Ammon's horn (tissue), 1 donor: ENCODE measurements around the gene TMPRSS13.

ENCODE experiments used
- DNase-seq: peaks from one replicate; pipeline ENCODE4 v3.0.0-alpha.2; 2016; ENCODE audit warnings: low spot score

The TMPRSS13 gene

DNA sequence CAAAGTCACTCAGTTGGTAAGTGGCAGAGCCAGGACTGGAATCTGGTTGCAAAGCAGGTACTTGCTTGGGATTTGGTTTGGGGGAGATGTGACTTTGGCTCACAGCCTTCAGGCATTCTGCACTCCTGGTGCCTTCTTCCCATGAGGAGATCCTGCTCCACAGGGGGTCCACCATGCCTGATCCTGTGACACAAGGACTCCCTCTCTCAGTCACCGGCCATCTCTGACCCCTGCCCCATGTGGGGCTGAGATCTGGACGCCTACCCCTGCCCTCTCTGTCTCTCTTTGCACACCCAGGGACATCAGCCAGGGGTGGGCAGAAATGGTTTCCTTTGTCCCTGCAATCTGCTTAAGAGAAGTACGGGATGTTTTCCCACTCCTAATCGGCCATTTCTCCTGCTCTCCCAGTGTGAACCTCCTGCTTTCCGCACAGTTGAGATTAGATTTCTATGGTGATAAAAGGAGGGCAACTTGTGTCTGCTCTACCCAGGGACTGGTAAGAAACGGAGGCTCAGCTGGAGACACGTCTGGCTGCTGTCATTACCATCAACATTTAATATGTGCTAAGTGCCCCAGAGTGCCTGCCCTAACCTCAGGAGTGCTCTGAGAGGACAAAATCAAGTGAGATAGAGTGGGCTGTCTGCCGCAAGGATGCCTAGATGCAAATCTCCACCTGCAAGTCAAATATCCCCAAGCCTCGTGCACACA, 41.6 kb downstream of the TMPRSS13 start:
- DNase-seq, result no peak

DNA sequence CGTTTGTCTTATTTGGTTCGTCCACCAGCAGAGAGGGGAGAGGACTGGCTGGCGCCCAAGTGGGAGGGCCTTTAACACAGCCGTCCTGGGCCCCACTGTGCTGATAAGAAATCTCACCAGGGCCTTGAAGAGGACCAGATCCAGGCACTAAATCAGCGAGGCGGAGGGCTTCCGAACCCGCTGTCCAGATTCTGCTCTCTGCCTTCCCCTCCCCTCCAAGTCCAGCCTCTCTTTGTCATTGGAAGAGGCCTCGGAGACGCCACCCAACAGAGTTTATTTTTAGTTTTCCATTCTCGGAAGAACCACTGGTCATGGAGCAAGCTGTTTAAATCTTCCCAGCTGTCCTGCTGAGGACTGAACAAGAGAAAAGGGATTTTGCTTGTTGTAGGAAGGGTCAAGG, 43.4 kb downstream of the TMPRSS13 start:
- DNase-seq, result no peak

DNA sequence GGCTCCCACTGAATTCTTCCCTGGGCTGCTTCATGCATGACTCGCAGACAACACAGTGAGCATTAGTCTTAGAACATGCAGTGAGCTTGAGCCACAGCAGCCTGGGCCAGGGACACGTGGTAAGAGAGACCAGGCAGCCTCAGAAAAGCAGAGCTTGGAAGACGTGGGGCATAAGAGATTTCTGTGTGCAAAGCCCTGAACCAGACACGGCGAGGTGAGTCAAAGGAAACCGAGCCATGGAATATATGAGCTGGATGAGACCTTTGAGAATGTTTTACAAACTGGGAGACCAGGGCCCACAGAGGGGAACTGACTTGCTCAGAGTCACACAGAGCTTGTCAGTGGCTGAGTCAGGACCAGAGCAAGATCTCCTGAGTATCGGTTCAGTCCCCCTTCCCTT, 44.2 kb downstream of the TMPRSS13 start:
- DNase-seq, result no peak

DNA sequence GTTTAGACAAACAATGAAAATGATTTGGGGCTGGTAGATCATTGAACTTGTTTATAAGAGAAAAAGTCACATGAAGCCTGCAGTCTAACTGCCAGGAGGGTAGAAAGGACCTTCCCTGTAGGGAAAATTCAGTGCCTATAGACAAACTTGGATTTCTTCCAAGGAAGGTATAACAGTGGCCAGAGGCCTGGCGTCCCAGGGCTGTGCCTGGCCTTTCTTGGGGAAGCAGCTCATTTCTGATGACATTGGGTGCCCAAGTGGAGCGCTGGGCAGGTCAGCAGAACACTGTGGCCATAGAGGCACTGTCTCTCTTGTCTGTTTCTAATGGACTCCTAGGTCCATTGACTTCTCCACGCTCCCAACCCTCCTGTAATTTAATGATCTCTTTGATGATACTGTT, 46.1 kb downstream of the TMPRSS13 start:
- DNase-seq, result no peak

DNA sequence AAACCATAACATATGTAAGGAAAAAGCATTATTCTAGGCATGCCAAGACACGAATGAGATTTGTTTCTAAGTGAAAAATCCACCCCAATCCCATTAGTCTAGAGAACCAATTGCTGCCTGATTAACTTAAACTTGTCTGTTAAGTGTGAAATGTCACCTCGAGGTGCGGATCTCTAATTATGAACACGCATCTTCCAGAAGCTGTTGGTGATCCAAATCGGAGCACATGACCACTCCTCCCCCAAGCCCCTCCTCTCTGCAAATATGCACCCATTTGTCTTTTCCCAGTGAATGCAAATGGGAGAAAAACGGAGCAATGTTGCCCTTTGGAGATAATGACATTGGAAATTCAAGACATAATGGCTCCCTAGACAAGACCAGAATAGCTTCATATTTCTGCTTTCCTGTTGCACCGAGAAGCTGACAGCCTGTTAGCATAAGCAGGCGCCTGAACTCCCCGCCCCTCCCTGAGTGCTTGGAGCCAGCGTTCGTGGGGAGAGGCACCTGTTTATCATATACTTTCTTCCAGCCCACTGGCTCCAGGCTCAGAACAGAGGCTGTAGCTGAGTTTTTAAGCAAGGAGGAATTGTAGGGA, 46.8 kb downstream of the TMPRSS13 start:
- DNase-seq, result no peak

DNA sequence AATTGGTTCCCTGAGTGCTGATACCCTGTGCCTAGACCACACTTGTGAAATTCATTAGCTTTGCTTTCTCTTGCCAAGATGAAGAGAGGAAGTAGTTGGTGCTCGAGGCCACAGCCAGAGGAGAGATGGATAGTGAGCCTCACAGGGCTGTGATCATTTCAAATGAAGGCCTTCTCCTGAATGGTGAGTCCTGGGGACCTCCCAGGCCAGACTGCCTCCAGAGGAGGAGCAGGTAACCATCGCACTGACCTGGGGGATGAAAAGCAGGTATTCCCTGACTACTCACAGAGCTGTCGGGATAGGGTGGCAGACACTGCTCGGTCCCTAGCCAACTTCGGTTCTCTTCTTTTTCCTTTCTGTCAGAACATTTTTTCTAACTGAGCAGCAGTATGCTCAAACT, 48.0 kb downstream of the TMPRSS13 start:
- no peak for DNase-seq

DNA sequence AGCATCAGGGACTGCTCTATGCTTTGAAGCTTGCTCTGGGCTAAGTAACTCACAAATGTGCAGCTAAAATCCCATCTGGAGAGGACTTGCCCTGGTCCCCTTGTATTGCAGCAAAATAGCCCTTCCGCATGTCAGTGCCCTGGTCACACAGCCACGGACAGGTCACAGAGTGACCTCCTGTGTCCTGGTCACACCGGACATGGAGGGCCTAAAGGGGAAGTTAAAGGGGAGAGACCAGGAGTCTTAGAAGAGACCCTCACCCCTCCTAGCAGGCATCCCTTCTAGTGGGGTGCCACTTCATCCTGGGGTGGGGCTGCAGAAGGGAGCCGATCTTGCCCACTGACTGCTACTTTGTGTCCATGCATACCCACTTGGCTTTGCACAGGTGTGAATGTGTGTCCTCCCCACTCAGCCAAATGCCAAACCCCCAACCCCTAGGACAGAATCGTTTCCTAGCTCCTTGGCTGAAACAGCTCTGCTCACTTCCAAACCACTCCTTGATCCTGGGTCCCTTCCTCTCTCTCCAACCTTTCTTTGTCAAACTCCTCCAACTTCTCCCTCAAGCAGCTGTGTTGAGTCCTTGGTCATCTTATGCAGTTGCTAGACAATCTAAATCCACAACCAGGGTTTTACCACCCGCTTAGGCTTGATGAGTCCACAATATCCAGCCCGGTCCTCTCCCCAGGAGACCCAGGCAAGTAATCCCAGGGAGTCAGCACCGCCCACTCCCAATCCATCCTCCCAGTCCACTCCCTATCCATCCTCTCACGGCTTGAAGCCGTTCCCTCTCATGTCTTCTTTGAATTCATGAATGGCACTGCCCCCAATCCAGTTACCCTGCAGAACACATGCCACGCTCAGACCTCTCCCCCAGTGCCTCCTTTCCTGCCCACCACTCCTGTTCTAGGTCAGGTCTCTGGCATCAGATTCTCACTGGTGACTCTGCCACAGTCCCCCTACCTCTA, 49.4 kb downstream of the TMPRSS13 start:
- DNase-seq, result no peak

DNA sequence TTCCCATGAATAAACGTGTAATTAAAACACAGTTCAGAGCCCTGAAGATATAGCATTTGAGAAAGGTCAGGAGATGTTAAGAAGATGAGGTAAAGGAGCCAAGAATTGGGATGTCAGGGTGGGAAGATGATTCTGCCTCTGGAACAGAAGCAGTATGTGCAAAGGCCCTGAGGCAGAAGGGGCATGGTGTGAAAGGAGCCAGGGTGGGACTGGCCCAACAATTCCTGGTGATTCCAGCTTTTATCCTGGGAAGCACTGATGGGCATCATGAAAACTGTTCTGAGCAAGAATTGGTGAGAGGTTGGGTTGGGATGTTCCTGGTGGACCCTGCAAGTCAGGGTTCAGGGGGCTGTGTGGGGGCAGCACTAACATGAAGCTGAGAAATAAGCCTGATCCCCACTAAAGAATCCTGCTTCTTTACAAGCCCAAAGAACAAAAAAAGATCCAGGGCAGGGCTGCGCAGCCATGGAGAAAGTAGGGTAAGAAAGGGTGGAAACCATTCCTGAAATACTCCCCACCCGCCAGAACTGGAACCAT, 50.2 kb downstream of the TMPRSS13 start:
- DNase-seq, result no peak

DNA sequence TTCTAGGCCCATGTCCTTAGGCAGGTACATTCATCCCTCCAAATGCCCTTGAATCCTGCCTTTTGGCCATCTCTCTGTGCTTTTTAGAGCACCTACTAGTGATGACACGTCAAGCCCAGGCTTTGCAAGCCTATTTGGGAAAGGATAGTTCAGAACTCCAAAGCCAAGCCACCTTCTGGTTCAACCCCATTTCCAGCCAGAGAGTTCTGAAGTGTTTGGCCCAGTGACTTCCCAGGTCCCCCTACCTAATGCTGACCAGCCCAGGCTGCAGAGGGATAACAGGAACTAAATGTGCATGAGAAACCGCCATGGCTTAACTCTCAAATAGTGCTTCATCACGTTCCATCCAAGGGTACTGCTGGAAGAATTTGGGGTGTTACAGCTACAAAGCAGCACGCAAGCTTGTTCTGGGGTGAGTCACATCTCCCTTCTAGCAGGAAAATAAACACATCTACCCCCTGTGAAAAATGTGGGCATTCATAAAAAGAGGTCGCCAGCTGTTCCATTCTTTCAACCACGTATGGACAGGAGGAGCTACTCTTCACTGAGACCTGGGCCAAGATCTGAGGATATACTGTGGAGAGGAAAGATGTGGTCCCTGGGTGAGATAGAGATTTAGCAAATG, 50.8 kb downstream of the TMPRSS13 start:
- no peak for DNase-seq

DNA sequence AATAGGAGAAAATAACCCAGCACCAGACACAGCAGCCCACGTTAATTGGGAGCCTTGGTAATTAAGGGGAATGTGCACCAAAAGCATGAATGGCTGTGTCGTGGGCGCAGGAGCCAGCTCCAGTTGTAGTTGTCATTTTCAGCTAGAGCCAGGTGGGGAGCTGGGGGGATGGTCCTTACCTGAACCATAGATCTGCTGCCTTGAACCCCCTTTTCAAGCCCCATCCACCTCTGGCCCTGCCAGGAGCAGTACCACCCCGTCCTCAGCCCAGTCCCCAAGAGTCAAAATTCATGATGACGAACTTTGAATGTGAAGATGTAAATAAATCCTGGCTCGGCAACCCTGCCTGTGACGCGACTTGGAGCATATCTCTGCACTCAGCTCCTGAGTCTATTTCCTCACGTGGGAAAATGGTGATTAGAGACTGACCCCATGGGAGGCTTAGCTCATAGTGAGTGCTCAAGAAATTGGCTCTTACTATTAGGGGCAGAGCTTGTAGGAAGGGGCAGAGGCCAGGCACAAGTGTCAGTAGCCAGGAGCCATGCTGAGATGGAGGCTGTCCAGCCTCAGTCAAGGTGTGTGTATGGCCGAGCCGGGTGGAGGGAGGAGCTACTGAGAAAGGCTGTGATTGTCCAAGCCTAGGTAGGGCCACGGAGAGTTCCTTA, 52.0 kb downstream of the TMPRSS13 start:
- no peak for DNase-seq

DNA sequence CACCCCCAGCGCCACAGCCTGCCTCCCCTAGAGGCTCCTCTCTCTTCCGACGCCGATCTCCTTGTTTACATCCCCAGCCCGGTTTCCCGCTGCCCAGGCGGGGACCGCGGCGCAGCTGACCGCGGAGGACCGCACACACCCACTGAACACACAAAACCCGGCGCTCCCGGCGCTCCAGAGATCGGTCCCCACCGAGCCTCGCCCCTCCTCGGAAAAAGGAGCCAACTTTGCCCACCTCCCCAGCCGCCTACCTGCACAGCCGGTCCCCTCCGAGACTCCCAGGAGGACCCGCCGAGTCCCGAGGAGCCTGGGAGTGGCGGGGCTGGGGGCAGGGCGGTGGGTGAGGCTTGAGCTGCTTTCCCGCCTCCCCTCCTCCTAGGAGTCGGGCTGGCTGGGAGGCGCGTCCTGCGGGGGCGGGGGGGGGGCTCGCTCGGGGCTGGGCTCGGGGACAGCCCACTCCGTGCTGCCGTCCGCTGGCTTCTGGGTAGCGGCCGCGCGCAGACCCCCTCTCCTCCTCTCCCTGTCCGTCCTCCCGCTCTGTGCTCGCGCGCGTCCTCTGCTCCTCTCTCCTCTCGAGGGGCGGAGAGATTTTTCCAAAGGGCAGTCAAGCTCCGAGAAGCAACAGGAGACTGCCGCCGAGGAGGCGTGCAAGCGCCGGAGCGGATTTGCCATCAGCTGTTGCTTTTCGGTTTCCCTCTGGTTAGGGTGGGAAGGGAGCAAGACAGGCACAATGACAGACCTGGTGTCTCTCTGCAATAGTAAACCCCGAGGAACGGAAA, 52.7 kb downstream of the TMPRSS13 start, which contains the start of gene FXYD6:
TSS of gene FXYD6 (minus strand) at position 318 of the 779 bp plus-strand sequence. CDS start 33,882 bp downstream, outside the sequence.
- DNase-seq, result peak; percentile 48

DNA sequence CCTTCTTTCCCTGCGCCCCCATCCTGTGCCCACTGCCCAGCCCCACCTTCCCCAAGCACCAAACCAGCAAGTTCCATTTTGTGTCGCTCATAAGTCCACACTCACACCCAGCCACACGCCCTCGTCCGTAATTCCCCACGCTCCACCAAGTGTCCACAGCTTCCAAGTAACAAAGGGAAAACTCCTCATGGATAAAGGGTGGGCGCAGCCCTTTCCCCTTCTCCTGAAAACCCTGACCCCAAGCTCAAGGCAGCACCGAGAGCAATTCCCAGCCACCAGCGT, 53.2 kb downstream of the TMPRSS13 start:
- DNase-seq, result no peak

DNA sequence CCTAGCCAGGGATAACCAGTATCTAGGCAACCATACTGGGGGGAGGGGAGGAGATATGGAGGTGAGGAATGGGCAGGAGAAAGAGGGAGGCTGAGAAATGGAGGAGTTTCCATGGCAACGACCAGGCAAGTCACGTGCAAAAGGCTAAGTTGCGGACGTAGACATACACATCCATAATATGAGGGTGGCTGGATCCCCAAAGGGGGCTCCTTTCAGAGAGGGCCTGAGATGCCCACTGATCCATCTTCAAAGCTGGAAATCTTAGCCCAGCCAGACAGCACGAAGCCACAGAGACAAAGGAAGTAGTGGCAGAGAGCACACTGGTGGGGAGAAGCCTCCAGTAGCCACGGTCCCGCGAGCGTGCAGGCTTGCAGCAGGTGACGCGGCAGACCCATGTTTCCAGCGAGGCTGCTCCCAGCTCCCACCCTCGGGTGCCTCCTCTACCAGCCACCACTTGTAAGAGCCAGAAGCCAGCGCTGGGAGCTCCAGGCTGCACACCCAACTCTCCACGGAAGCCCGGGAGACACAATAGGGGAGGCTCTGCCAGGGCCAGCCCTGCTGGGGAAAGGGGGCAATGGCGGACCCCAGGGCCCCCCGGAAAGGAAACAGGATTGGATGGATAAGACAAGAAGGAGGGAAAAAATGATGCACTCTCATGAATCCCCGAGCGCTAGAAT, 53.7 kb downstream of the TMPRSS13 start:
- DNase-seq, result no peak

DNA sequence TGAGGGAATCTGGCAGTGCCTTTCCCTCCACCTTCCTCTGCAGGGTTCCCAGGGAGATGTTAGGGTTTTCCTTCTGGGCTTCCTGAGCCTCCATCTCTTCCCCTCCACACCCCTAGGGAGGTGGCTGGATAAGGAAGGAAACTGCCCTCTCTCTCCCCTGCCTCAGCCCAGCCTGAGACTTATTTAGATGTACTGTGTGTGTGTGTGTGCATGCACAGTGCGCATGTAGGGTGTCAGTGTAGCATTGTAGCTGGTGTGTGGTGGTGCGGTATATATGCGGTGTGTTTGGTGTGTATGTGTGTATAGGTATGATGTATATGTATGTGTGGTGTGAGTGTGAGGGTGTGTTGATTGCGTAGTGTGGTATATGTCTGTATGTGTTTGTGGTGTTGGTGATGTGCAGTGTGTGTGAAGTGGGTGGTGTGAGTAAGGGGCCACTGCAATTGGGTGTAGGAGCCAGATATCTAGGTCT, 54.3 kb downstream of the TMPRSS13 start:
- no peak for DNase-seq

DNA sequence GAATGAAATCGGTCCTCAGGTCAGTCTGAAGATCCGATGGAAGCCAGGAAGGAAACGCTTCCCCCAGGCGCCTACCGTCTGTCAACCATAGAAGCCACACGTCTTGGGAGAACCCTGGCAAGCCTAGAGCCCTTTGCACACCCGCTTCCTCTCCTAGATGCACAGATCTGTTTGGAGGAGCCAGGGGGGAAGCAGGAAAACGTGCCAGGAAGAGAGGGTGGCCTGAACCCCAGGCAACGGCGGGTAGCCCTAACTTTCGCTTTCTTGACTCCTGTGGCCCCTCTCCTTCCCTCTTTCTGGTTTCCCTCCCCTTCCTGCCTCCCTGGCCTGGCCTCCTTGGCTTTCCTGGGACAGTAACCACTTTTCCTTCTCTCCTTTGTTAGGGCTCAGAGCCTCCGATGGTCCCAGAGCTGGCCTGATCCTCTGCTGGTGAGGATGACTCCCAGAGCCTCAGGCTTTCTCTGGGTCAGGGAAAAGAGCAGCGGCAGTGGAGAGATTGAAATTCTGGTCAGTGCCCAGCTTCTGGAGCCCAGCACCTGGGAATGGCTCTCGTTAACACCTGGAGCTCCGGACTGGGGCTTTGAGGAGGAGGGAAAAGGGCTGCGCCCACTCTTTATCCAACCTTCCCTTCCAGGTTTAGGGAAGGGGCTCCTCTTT, 54.8 kb downstream of the TMPRSS13 start:
- no peak for DNase-seq

DNA sequence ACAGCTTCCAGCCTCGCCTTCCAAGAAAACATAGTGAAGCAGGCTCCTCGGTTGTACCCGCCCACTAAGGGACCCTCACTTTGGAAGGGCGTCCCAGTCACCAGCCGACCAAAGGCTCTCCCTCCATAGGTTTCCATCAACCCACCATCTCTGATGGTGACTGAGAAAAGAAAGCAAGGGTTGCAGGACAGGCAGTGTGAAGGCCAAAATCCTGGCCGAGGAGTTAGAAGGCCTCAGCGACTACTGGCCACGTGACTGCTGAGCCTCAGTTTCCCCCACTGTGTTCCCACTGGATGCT, 55.4 kb downstream of the TMPRSS13 start:
- no peak for DNase-seq

DNA sequence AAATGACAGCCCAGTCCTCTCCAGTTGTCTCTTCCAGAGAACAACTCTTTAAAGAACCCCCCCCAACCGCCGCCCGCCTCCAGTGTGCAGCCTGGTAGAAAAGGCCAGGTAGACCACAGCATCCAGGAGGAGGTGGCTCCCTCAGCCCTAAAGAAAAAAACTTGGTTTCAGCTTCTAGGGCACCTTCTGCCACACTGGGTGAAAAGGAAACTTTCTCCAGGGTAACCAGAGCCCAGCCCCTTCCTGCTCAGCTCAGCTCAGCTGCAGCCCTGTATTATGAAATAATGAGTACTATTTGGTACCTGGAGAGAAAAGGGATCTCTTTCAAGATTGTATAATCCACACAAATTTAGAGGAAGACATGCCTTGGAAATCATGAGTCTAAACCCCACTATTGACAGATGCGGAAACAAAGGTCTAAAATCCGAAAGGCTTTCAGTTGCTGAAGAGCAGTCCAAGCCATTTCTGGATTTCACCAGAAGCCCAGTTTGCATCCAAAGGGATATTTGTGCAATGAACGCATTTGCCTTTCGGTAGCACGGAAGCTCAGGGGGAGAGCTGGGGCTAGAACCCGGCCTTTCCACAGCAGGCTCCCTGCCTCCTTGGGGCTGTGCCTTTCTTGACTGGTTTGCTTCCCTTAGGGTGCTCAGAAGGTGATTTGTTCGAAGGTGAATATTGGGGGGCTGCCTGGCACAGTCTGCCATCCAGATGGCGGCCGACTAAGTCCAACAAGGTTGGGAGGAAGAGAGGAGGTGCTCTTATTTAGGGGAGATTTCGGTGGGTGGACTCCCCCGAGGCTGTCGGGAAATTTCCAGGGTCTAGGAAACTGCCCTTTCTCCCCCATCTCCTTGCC, 56.0 kb downstream of the TMPRSS13 start:
- no peak for DNase-seq

DNA sequence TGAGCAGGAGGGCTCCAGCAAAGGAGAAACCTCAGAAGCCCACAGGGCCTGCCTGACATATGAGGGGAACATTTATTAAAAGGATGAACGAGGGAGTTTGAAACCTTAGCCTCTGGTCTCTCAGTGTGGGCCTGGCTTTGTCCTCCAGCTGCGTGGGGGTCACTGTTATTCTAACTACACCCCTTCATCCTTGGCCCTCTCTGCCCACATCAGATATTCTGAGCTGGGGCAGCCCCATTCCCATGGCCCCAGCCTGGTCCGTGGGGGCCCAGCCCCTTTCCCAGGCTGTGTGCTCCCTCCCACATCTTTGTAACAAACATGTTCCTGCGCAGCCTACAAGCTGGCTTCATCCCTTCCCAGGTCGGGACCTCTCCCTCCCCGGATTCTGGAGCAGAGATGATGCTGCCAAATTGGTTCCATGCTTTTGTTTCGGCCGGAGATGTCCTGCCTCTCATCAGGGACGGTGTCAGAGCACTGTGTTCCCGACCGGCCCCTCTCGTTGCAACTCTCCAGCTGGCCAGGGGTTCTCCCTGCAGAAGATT, 56.7 kb downstream of the TMPRSS13 start:
- no peak for DNase-seq

DNA sequence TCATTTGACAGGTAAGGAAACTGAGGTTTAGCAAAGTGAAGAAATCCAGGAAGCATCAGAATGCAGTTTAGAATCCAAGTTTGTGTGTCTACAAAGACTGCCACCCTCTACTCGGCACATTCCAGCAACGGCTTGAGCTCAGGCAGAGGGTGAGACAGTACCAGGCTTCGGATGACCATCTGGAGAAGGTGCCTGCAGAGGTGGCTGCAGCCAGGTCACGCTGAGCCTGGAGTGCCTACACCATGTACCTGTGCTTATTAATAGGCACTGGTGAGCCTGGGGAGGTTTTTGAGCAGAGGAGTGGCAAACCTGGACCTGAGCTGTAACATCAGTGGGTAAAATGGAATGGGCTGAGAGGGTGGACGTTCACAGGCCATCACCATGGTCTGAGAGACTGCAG, 57.4 kb downstream of the TMPRSS13 start:
- no peak for DNase-seq
